GM12878 (cell line): ENCODE measurements around the gene MACROD2. TPM values are rescaled to one million over a fixed set of nuclear protein-coding genes. Genes with fewer than 3 reads are reported as not detected.

ENCODE experiments used
- ATAC-seq: fragments of 200-7000 bp; cut with Tn5 transposase; 3 replicates; pipeline ENCODE4 v1.9.1; 2020; ENCODE audit warnings: mild to moderate bottlenecking, moderate library complexity
- BruUV-seq: library from RNA; stranded (reverse); fragments of 400-500 nt; replicated peaks from 2 replicates; lab custom pipeline; 2021; lab: Mats Ljungman, UMichigan
- CTCF ChIA-PET: fragments of 300-600 bp; sonication (Branson Sonifier 250); formaldehyde crosslinking; extraction: SDS; loops from one replicate; lab custom pipeline; 2021; ENCODE audit warnings: inconsistent platforms; lab: Yijun Ruan, JAX
- POLR2A ChIA-PET: fragments of 350-600 bp; formaldehyde crosslinking; extraction: SDS; loops from one replicate; lab custom pipeline; 2021; ENCODE audit warnings: inconsistent platforms; lab: Charles Lee
- RAD21 ChIA-PET: fragments of 300-600 bp; sonication (Branson Sonifier 250); formaldehyde crosslinking; loops from one replicate; lab custom pipeline; 2023; ENCODE audit warnings: antibody characterized with exemption; ENCODE audit not compliant: unreplicated experiment; lab: Charles Lee
- SMC1A ChIA-PET: fragments of 300-600 bp; sonication (Branson Sonifier 250); formaldehyde crosslinking; loops from one replicate; lab custom pipeline; 2023; ENCODE audit not compliant: unreplicated experiment, uncharacterized antibody; lab: Charles Lee
- DNase-seq: peaks from one replicate; pipeline ENCODE4 v3.0.0-alpha.2; 2011; ENCODE audit warnings: low read depth, low spot score
- FAIRE-seq: peaks from 3 replicates; lab custom pipeline; 2011; peaks lifted over from hg19 to GRCh38; lab: Jason Lieb, UNC
- H2AFZ ChIP-seq: 2 replicates; pipeline ENCODE4 v1.6.0; 2011; ENCODE audit warnings: low read depth, low read length, control low read depth; ENCODE audit not compliant: control insufficient read depth
- H3K27ac ChIP-seq: 2 replicates; pipeline ENCODE4 v1.5.1; 2011; ENCODE audit warnings: control low read depth; ENCODE audit not compliant: control insufficient read depth, insufficient read depth
- H3K27me3 ChIP-seq, 2 experiments: replicated peaks in 1 of 2; 2 replicates each; pipeline versions ENCODE4 v1.6.0 to v1.6.1; 2011; ENCODE audit warnings: low read length in 1 of 2; ENCODE audit not compliant: control insufficient read depth in 2 of 2, insufficient read depth in 2 of 2
- H3K36me3 ChIP-seq, 2 experiments: 2 replicates each; pipeline ENCODE4 v1.5.1; 2011; ENCODE audit warnings: low read length in 1 of 2; ENCODE audit not compliant: control insufficient read depth in 2 of 2, insufficient read depth in 2 of 2
- H3K4me1 ChIP-seq: 2 replicates; pipeline ENCODE4 v1.6.1; 2011; ENCODE audit warnings: mild to moderate bottlenecking, low read length, moderate library complexity, mixed read lengths; ENCODE audit not compliant: control insufficient read depth, insufficient read depth
- H3K4me2 ChIP-seq: 2 replicates; pipeline ENCODE4 v1.6.0; 2011; ENCODE audit warnings: control low read depth; ENCODE audit not compliant: control insufficient read depth, insufficient read depth
- H3K4me3 ChIP-seq: fragments of 200-600 bp; sonication (generic); 2 replicates; pipeline ENCODE4 v1.5.1; 2016
- H3K79me2 ChIP-seq: 2 replicates; pipeline ENCODE4 v1.6.0; 2011; ENCODE audit warnings: low read length; ENCODE audit not compliant: control insufficient read depth, insufficient read depth
- H3K9ac ChIP-seq: 2 replicates; pipeline ENCODE4 v1.8.0; 2011; ENCODE audit warnings: low read length, control low read depth, mixed read lengths; ENCODE audit not compliant: control insufficient read depth, insufficient read depth
- H3K9me3 ChIP-seq: replicated peaks from 3 replicates; pipeline ENCODE4 v1.5.1; 2011; ENCODE audit warnings: mild to moderate bottlenecking, low read length; ENCODE audit not compliant: control insufficient read depth, insufficient read depth
- H4K20me1 ChIP-seq: 2 replicates; pipeline ENCODE4 v1.6.0; 2011; ENCODE audit not compliant: control insufficient read depth, insufficient read depth
- CBX3 ChIP-seq: fragments of 200-600 bp; sonication (generic); IDR thresholded peaks from 2 replicates; pipeline ENCODE4 v1.6.1; 2016; ENCODE audit warnings: low read depth, borderline replicate concordance
- LARP7 ChIP-seq: fragments of 450-650 bp; IDR thresholded peaks from 2 replicates; pipeline ENCODE4 v1.6.1; 2017; ENCODE audit warnings: mild to moderate bottlenecking
- NFXL1 ChIP-seq: fragments of 450-650 bp; IDR thresholded peaks from 2 replicates; pipeline ENCODE4 v1.6.1; 2017; ENCODE audit warnings: antibody characterized with exemption, mild to moderate bottlenecking, borderline replicate concordance
- RAD21 ChIP-seq: IDR thresholded peaks from 2 replicates; pipeline ENCODE4 v1.6.1; 2011; ENCODE audit warnings: mild to moderate bottlenecking, low read depth, low read length, moderate library complexity; ENCODE audit not compliant: insufficient read depth
- WGBS: methylation state at CpG from one replicate; pipeline ENCODE4 v1.1.6; 2016; ENCODE audit warnings: low lambda C conversion rate; ENCODE audit not compliant: insufficient replicate concordance, insufficient coverage; ENCODE audit errors: missing lambda C conversion rate; 5-methylcytosine and 5-hydroxymethylcytosine counted together
- in situ Hi-C: fragments of 300-500 bp; cut with MboI; formaldehyde crosslinking; loops from 9 replicates; pipeline ENCODE4 v1.14.3; 2018; ENCODE audit warnings: mixed read lengths
- intact Hi-C: fragments of 100-400 bp; cut with micrococcal nuclease; formaldehyde crosslinking; loops from one replicate; pipeline ENCODE4 v1.14.2; 2022; ENCODE audit not compliant: unreplicated experiment
- polyA plus RNA-seq, 11 experiments: library from polyadenylated mRNA; depleted of rRNA in 4 of 11; unstranded in 6 of 11; stranded (reverse) in 5 of 11; fragments of >200 nt; fragmentation: Nextera tagmentation in 4 of 11; fragmentation: Illumina TruSeq in 1 of 11; extraction: Ambion mirVana in 4 of 11; extraction: Trizol in 1 of 11; gene quantifications; 1 replicate in 1 of 11; 2 replicates in 10 of 11; pipeline versions ENCODE4 v1.2.1 to v1.2.3, GENCODE V29; 2011 to 2016; ENCODE audit warnings: inconsistent platforms in 2 of 11, missing spikeins in 2 of 11, low read depth in 1 of 11
- total RNA-seq, 4 experiments: library from RNA; depleted of rRNA in 3 of 4; stranded (reverse); fragments of >200 nt in 3 of 4; fragmentation: Illumina TruSeq in 1 of 4; extraction: Trizol in 1 of 4; gene quantifications; 2 replicates each; pipeline versions ENCODE4 v1.2.1 to v1.2.3, GENCODE V29; 2013 to 2021
- TF ChIP-seq, protein P1 (sequence below): fragments of 450-650 bp; IDR thresholded peaks from 2 replicates; pipeline ENCODE4 v1.6.1; 2017; ENCODE audit warnings: borderline replicate concordance
- TF ChIP-seq, protein P2 (sequence below): fragments of 450-650 bp; IDR thresholded peaks from 2 replicates; pipeline ENCODE4 v1.6.1; 2016; ENCODE audit warnings: mild to moderate bottlenecking
- TF ChIP-seq, protein P3 (sequence below): fragments of 450-650 bp; formaldehyde crosslinking; IDR thresholded peaks from 2 replicates; pipeline ENCODE4 v1.4.0; 2022; ENCODE audit warnings: mild to moderate bottlenecking, moderate library complexity

MACROD2 gene
- total and polyA plus RNA-seq, 10 of the 15 experiments (the other 5 are each of a cell fraction or from before 2014, with no cell fraction given) = 1.1 to 21.5 (median 2.2) TPM

DNA sequence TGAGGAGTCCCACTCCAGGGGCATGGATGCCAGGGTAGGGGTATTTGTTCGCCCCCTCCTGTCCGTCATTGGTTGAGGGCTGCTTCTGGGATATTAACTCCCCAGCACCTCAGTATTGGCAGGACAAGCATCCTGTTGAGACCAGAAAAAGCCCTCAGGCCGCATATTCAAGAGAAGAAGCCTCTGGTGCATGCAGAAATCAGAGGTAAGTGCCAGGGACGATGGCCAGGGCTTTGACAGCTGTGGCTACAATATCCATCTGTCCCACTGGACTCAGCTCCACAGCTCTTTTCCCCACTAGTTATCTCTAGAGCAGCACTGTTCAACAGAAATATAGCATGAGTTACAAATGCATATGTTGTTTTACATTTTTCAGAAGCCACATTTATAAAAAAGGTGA, 1926.6 kb downstream of the MACROD2 start (continued):
- TF ChIP-seq, protein P1, sequence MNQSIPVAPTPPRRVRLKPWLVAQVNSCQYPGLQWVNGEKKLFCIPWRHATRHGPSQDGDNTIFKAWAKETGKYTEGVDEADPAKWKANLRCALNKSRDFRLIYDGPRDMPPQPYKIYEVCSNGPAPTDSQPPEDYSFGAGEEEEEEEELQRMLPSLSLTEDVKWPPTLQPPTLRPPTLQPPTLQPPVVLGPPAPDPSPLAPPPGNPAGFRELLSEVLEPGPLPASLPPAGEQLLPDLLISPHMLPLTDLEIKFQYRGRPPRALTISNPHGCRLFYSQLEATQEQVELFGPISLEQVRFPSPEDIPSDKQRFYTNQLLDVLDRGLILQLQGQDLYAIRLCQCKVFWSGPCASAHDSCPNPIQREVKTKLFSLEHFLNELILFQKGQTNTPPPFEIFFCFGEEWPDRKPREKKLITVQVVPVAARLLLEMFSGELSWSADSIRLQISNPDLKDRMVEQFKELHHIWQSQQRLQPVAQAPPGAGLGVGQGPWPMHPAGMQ = no peak

DNA sequence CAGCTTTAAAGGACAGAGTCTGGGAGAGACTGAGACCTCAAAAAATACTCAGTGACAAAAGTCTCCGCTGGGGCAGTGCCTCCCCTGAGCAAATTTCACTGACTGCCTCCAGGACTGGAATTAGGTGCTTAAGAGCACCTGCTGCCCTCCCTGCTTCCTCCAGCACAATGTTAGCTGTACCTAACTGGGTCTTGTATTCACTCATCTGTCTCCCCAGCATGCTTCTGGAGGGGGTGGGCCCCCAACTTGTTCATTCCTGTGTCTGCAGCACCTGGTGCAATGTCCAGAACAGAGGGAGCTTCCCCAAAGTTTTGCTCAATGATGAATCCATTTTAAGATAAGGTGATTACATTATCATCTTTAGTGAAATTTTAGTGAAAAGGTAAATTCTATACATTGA, 1927.2 kb downstream of the MACROD2 start:
- ATAC-seq (peak; percentile 50), FAIRE-seq (no peak)
- H2AFZ ChIP-seq = no peak overlapping the region
- H3K27ac ChIP-seq = peak overlapping the region; percentile 4
- SMC1A ChIA-PET = interaction anchor here (1.0 kb wide), 1 partner anchor 9 kb away, joined by 4 read pairs; no protein-coding TSS in a partner anchor
- no peaks in the 10 kb centered on the region; the same call in 1 of the 2 replicates for H3K79me2 ChIP-seq
- H3K27me3 ChIP-seq = no peaks in the 10 kb centered on the region
- CTCF ChIA-PET = no interaction called here
- WGBS = 100% methylated on average over 1 of the region's 1 CpG
- H4K20me1 ChIP-seq = no peaks in the 10 kb centered on the region
- peak overlapping the region; percentile 75 for H3K4me2 ChIP-seq
- H3K9me3 ChIP-seq = no peaks in the 10 kb centered on the region; the same call in 1 of the 3 replicates
- in situ Hi-C loops = no loop called here
- TF ChIP-seq, protein P2, sequence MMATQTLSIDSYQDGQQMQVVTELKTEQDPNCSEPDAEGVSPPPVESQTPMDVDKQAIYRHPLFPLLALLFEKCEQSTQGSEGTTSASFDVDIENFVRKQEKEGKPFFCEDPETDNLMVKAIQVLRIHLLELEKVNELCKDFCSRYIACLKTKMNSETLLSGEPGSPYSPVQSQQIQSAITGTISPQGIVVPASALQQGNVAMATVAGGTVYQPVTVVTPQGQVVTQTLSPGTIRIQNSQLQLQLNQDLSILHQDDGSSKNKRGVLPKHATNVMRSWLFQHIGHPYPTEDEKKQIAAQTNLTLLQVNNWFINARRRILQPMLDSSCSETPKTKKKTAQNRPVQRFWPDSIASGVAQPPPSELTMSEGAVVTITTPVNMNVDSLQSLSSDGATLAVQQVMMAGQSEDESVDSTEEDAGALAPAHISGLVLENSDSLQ = no peak
- TF ChIP-seq, protein P3, sequence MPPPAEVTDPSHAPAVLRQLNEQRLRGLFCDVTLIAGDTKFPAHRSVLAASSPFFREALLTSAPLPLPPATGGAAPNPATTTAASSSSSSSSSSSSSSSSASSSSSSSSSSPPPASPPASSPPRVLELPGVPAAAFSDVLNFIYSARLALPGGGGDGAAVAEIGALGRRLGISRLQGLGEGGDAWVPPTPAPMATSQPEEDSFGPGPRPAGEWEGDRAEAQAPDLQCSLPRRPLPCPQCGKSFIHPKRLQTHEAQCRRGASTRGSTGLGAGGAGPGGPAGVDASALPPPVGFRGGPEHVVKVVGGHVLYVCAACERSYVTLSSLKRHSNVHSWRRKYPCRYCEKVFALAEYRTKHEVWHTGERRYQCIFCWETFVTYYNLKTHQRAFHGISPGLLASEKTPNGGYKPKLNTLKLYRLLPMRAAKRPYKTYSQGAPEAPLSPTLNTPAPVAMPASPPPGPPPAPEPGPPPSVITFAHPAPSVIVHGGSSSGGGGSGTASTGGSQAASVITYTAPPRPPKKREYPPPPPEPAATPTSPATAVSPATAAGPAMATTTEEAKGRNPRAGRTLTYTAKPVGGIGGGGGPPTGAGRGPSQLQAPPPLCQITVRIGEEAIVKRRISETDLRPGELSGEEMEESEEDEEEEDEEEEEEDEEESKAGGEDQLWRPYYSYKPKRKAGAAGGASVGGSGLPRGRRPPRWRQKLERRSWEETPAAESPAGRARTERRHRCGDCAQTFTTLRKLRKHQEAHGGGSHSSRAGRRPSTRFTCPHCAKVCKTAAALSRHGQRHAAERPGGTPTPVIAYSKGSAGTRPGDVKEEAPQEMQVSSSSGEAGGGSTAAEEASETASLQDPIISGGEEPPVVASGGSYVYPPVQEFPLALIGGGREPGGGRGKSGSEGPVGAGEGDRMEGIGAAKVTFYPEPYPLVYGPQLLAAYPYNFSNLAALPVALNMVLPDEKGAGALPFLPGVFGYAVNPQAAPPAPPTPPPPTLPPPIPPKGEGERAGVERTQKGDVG = no peak
- TF ChIP-seq CBX3 (no peak), LARP7 (no peak), RAD21 (no peak), NFXL1 (no peak)
- TF ChIP-seq, all 136 proteins: peak for 0
- Histone ChIP-seq H3K4me3 (0 out of 2 replicates have a peak overlapping the region, but pooled peaks have one; percentile 37), H3K36me3 (no peaks in the 10 kb centered on the region), H3K9ac (no peak overlapping the region), H3K4me1 (peaks cover 20% of the 10 kb centered on the region)
- intact Hi-C loops = loop anchor here (2.0 kb wide), 1 partner anchor 64 kb away; no protein-coding TSS in a partner anchor
- DNase-seq = no peak
- no TSS peak for BruUV-seq
- ChIA-PET RAD21 (no interaction called here), POLR2A (no interaction called here)
